ENCODE results near the gene TPGS2. TPM values are rescaled to one million over a fixed set of nuclear protein-coding genes. Genes with fewer than 3 reads are reported as not detected.

TPGS2 gene
- total and polyA plus RNA-seq, 2 of the 8 experiments (the other 6 are each of a cell fraction or from before 2014, with no cell fraction given): 151 to 273 TPM

- Histone ChIP-seq H2BK120ac (replicated peaks; ENCODE audit: low read depth, low read length) (no peak overlapping the region), H4K20me1 (replicated peaks in 1 of 2; ENCODE audit: control insufficient read depth in 1 of 2, insufficient read depth in 2 of 2, low read length in 2 of 2) (no peaks in the 10 kb centered on the region), H2BK12ac (ENCODE audit: low read depth, low read length) (no peak overlapping the region), H2BK20ac (ENCODE audit: low read length) (no peak overlapping the region), H4K91ac (replicated peaks; ENCODE audit: insufficient read length, low read length) (no peak overlapping the region), H3K9me3 (ENCODE audit: insufficient read depth in 2 of 2, low read depth in 1 of 2, low read length in 1 of 2) (no peaks in the 10 kb centered on the region; a peak in 1 of 4 replicates), H3K4ac (replicated peaks; ENCODE audit: insufficient read length, low read depth, low read length) (no peak overlapping the region), H3K23me2 (ENCODE audit: low read depth, low read length) (no peaks in the 10 kb centered on the region), H3K79me2 (ENCODE audit: control insufficient read depth in 1 of 2, insufficient read depth in 2 of 2, low read length in 2 of 2) (no peaks in the 10 kb centered on the region), H3K14ac (ENCODE audit: insufficient read length) (no peak overlapping the region), H3K79me1 (ENCODE audit: low read depth, low read length) (no peaks in the 10 kb centered on the region), H3K4me2 (ENCODE audit: insufficient read depth in 1 of 2, low read depth in 2 of 2, low read length in 2 of 2) (no peak overlapping the region), H3K4me3 (ENCODE audit: extremely low read depth in 1 of 4, insufficient read depth in 2 of 4, low read depth in 3 of 4, low read length in 4 of 4) (no peak overlapping the region), H2AFZ (ENCODE audit: low read length) (no peak overlapping the region), H3K18ac (ENCODE audit: extremely low read depth, low read length) (no peak overlapping the region), H3K36me3 (ENCODE audit: control insufficient read depth in 2 of 4, insufficient read depth in 4 of 4, low read length in 3 of 4) (no peaks in the 10 kb centered on the region), H3K4me1 (replicated peaks in 1 of 4; ENCODE audit: control insufficient read depth in 3 of 4, insufficient read depth in 4 of 4, low read length in 3 of 4) (peaks cover 0 to 3% (median under 1%) of the 10 kb centered on the region in 4 experiments; a peak in 1 of 7 replicates), H2BK15ac (ENCODE audit: low read length) (no peak overlapping the region), H4K8ac (ENCODE audit: extremely low read depth, insufficient read depth, low read length) (no peak overlapping the region), H2AK5ac (ENCODE audit: low read depth, low read length) (no peak overlapping the region), H4K5ac (ENCODE audit: insufficient read length, low read depth, low read length) (no peak overlapping the region), H3K56ac (replicated peaks; ENCODE audit: insufficient read length, low read depth, low read length) (no peak overlapping the region), H3K23ac (ENCODE audit: insufficient read length) (no peak overlapping the region), H3K27ac (ENCODE audit: low read depth, low read length) (no peak overlapping the region), H2BK5ac (ENCODE audit: low read depth, low read length) (no peak overlapping the region), H3K27me3 (replicated peaks in 1 of 4; ENCODE audit: control insufficient read depth in 3 of 4, extremely low read depth in 1 of 4, insufficient read depth in 3 of 4, low read length in 3 of 4) (no peaks in the 10 kb centered on the region), H3K9ac (replicated peaks in 1 of 4; ENCODE audit: extremely low read depth in 1 of 4, low read depth in 3 of 4, low read length in 3 of 4) (no peak overlapping the region)
- peak in 1 of 2 experiments; percentile 27; a peak in 1 of 4 replicates for TF ChIP-seq RAD21 (IDR thresholded peaks at IDR 0.05 in 1 of 2, conservative IDR thresholded peaks at IDR 0.05 in 1 of 2; ENCODE audit: low read depth in 2 of 2, low read length in 2 of 2)
- TF ChIP-seq, protein P1, sequence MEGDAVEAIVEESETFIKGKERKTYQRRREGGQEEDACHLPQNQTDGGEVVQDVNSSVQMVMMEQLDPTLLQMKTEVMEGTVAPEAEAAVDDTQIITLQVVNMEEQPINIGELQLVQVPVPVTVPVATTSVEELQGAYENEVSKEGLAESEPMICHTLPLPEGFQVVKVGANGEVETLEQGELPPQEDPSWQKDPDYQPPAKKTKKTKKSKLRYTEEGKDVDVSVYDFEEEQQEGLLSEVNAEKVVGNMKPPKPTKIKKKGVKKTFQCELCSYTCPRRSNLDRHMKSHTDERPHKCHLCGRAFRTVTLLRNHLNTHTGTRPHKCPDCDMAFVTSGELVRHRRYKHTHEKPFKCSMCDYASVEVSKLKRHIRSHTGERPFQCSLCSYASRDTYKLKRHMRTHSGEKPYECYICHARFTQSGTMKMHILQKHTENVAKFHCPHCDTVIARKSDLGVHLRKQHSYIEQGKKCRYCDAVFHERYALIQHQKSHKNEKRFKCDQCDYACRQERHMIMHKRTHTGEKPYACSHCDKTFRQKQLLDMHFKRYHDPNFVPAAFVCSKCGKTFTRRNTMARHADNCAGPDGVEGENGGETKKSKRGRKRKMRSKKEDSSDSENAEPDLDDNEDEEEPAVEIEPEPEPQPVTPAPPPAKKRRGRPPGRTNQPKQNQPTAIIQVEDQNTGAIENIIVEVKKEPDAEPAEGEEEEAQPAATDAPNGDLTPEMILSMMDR (IDR thresholded peaks at IDR 0.05; ENCODE audit: control extremely low read depth in 1 of 3, insufficient read depth in 1 of 3, low read depth in 1 of 3, low read length in 3 of 3): peak; percentile 21 to 36 (median 35); a peak in 3 of 4 replicates
- TF ChIP-seq, protein P2, sequence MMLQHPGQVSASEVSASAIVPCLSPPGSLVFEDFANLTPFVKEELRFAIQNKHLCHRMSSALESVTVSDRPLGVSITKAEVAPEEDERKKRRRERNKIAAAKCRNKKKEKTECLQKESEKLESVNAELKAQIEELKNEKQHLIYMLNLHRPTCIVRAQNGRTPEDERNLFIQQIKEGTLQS (IDR thresholded peaks at IDR 0.05; ENCODE audit: insufficient read depth, low read depth, low read length): no peak
- ChIA-PET CTCF (ENCODE audit: partially characterized antibody) (interaction anchor here (1.0 to 2.7 kb wide), 3 partner anchors 10 to 73 kb away, joined by 3 to 17 read pairs (median 4); no protein-coding TSS in a partner anchor), POLR2A (ENCODE audit: partially characterized antibody) (no interaction called here)
- WGBS, 2 experiments (ENCODE audit: extremely low coverage in 1 of 2, insufficient coverage in 1 of 2, insufficient read length in 1 of 2, insufficient replicate concordance in 2 of 2, low coverage in 1 of 2, low lambda C conversion rate in 2 of 2, missing lambda C conversion rate in 1 of 2): 96% methylated on average over 12 of the region's 12 CpGs; no CpG with 5 or more reads in 1 of the 2 experiments
- DNase-seq (ENCODE audit: low read depth in 1 of 2, low spot score in 2 of 2) (no peak), FAIRE-seq (no peak)
Measured at GRCh38 chr18:36761186-36761698, 67.6 kb downstream of the TPGS2 start.

Data from H1 (cell line).